Type B pancreatic cell (in vitro differentiated cells): ENCODE measurements around the gene GRK6. TPM values are rescaled to one million over a fixed set of nuclear protein-coding genes. Genes with fewer than 3 reads are reported as not detected.

Experiments
- DNase-seq: peaks from one replicate; pipeline ENCODE4 v3.0.0; 2021; ENCODE audit warnings: mixed read lengths; ENCODE audit not compliant: unreplicated experiment; ENCODE audit errors: extremely low spot score
- H3K27ac Mint-ChIP-seq: 2 replicates; pipeline ENCODE4 v1.8.0; 2021; ENCODE audit warnings: mild to moderate bottlenecking, mixed read lengths
- H3K27me3 Mint-ChIP-seq: 2 replicates; pipeline ENCODE4 v1.8.0; 2021; ENCODE audit warnings: mixed read lengths
- H3K36me3 Mint-ChIP-seq: 2 replicates; pipeline ENCODE4 v1.8.0; 2021; ENCODE audit warnings: mixed read lengths
- H3K4me1 Mint-ChIP-seq: one replicate; pipeline ENCODE4 v1.8.0; 2021; ENCODE audit warnings: mixed read lengths; ENCODE audit not compliant: unreplicated experiment
- H3K4me3 Mint-ChIP-seq: 2 replicates; pipeline ENCODE4 v1.8.0; 2021; ENCODE audit warnings: mild to moderate bottlenecking, mixed read lengths
- H3K9me3 Mint-ChIP-seq: 2 replicates; pipeline ENCODE4 v1.8.0; 2021; ENCODE audit warnings: mixed read lengths
- total RNA-seq: library from RNA; stranded (reverse); gene quantifications from 2 replicates; pipeline ENCODE4 v1.2.1, GENCODE V29; 2021; ENCODE audit warnings: low replicate concordance
- TF ChIP-seq, protein P1 (sequence below): fragments of 200-600 bp; sonication (generic); conservative IDR thresholded peaks from 2 replicates; pipeline ENCODE4 v1.5.0; 2021; ENCODE audit warnings: antibody characterized with exemption, mild to moderate bottlenecking

GRK6 gene
- total RNA-seq, 1 donor from 2014 or later = 47.3 TPM

DNA sequence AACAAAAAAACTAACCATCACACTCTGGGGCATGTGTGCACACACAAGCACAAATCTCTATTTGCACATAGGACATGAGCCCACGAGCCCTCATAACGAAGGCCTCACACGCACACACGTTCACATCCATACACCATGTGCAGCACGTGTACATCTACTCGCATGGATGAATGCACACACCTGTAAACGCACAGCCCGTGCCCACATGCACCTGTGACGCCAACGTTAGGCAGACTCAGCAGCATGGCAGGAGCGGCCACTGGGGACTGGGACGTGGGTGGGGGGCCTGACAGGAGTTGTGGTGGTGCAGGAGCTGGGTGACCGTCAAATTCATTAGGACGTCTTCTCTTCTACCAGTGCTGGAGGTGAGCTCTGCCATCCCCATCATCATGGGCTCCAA, 39.1 kb upstream of the GRK6 start:
- DNase-seq = no peak
- TF ChIP-seq, protein P1, sequence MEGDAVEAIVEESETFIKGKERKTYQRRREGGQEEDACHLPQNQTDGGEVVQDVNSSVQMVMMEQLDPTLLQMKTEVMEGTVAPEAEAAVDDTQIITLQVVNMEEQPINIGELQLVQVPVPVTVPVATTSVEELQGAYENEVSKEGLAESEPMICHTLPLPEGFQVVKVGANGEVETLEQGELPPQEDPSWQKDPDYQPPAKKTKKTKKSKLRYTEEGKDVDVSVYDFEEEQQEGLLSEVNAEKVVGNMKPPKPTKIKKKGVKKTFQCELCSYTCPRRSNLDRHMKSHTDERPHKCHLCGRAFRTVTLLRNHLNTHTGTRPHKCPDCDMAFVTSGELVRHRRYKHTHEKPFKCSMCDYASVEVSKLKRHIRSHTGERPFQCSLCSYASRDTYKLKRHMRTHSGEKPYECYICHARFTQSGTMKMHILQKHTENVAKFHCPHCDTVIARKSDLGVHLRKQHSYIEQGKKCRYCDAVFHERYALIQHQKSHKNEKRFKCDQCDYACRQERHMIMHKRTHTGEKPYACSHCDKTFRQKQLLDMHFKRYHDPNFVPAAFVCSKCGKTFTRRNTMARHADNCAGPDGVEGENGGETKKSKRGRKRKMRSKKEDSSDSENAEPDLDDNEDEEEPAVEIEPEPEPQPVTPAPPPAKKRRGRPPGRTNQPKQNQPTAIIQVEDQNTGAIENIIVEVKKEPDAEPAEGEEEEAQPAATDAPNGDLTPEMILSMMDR = no peak
- no peak overlapping the region for H3K27ac Mint-ChIP-seq
- H3K36me3 Mint-ChIP-seq = no peaks in the 10 kb centered on the region
- H3K4me3 Mint-ChIP-seq = no peak overlapping the region
- H3K4me1 Mint-ChIP-seq = peaks cover 21% of the 10 kb centered on the region
- no peaks in the 10 kb centered on the region for H3K9me3 Mint-ChIP-seq
- H3K27me3 Mint-ChIP-seq = no peaks in the 10 kb centered on the region

DNA sequence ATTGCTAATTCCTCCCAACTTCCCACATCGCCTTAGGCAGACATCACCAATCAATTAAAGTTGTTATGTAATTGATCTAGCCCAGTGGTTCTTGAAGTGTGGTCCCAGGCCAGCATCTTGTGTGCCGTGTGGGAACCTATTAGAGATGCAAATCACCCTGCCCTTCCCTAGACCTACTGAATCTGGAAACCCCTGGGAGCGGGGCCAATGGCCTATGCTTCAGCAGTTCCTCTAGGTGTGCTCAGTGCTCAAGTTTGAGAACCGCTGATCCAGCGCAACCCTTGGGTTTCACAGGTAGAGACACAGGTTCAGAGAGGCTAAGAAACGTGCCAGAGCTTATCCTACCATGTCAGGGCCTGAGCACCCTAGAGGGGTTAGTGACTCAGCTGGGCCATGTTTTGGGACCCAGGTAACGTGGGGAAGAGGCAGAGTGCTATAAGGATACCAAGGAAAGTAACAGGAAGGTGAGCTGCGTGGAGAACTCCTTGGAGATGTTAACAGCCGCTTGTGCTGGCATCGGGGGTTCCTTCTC, 37.9 kb upstream of the GRK6 start:
- TF ChIP-seq, protein P1 = no peak
- H3K9me3 Mint-ChIP-seq = no peaks in the 10 kb centered on the region
- peak overlapping the region; percentile 93 for H3K27ac Mint-ChIP-seq
- DNase-seq = no peak
- no peaks in the 10 kb centered on the region for H3K27me3 Mint-ChIP-seq
- no peaks in the 10 kb centered on the region for H3K36me3 Mint-ChIP-seq
- peaks cover 21% of the 10 kb centered on the region for H3K4me1 Mint-ChIP-seq
- H3K4me3 Mint-ChIP-seq = no peak overlapping the region

DNA sequence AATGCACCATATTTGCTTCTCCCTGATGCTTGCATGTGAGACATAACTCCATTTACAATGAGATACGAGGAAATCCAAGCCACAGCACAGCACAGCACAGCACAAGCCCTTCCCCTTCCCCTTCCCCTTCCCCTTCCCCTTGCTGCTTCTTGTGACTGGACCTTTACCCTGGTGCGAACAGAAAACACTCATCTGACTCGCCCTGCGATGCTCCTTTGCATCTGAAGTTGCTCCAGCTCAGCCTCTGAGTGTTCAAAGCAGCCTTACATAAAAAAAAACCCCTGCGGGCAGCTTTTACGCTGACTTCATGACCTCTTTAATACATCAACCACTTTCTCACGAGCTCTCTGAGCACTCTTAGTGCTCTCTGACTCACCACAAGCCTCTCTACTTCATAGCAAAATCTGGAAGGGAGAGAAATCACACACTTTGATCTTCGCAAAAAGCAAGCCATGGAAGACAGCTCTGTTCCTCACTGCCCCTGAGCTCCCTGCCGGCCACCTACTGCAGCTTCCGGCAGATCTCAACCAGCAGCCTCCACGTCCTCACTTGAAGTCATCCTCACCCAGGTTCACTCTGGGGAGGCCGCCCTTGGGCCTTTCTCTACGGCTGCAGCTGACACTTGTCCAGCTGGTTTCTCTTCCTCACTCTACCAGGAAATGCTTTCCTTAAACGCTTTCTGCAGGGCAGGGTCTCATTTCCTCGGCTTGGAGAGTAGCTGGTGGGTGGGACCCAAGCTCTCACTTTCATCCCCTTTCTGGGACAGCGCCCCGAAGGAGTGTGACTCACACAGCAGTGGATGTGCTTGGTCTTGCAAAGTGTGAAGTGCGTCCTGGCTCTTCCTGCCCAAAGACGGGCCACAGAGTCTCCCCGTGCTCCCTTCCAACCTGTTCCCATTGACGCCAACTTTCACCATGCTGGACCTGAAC, 37.0 kb upstream of the GRK6 start:
- H3K27ac Mint-ChIP-seq = peak overlapping the region; percentile 93
- no peaks in the 10 kb centered on the region for H3K36me3 Mint-ChIP-seq
- no peaks in the 10 kb centered on the region for H3K27me3 Mint-ChIP-seq
- no peaks in the 10 kb centered on the region for H3K9me3 Mint-ChIP-seq
- peaks cover 21% of the 10 kb centered on the region for H3K4me1 Mint-ChIP-seq
- peak overlapping the region; percentile 72 for H3K4me3 Mint-ChIP-seq
- DNase-seq = no peak
- TF ChIP-seq, protein P1 = no peak

DNA sequence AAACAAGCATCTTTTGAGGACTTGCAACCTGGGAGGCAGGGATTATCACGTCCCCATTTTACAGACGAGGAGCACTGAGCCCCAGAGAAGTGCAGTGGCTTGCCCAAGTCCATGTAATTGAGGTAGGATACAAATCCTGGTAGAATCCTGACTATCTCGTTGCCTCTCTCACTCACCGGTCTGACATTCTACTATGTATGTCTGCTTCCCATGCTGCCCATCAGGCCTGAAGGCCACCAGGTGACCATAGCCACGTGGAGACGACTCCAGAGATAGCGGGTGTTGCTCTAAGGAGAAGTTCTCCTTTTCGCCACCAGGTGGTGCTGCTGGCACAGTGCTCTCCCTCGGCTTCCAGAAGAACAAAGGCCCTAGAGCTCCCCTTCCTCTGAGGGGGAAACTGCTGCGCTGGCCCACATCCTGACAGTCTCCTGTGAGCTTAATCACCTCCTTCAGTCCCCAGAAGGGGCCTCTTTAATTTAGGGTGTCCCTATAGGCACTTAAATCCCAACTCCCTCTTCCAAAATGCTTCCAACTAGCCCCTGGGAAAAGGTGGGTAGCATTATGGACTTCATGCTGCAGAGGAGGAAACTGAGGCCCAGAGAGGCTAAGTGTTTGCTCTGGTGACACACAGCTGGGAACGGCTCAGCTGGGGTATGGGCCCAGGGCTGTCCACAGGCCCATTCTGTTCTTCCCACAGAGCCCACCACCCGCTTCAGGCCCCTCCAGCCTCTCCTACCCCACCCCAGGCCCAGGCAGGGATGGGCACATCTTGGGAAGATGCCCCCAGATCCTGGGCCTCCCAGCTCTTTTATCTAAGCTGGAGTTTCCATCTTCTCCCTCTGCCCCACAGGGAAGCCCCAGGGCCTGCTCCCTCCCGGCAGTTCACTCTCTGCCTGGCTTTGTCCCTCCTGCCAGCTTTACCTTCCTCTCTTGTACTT, 35.8 kb upstream of the GRK6 start:
- H3K4me1 Mint-ChIP-seq = peaks cover 21% of the 10 kb centered on the region
- H3K9me3 Mint-ChIP-seq = no peaks in the 10 kb centered on the region
- peak overlapping the region; percentile 56 for H3K4me3 Mint-ChIP-seq
- peaks cover 4% of the 10 kb centered on the region for H3K27me3 Mint-ChIP-seq
- H3K27ac Mint-ChIP-seq = peak overlapping the region; percentile 93
- TF ChIP-seq, protein P1 = peak; percentile 98
- DNase-seq = peak; percentile 89
- H3K36me3 Mint-ChIP-seq = no peaks in the 10 kb centered on the region

DNA sequence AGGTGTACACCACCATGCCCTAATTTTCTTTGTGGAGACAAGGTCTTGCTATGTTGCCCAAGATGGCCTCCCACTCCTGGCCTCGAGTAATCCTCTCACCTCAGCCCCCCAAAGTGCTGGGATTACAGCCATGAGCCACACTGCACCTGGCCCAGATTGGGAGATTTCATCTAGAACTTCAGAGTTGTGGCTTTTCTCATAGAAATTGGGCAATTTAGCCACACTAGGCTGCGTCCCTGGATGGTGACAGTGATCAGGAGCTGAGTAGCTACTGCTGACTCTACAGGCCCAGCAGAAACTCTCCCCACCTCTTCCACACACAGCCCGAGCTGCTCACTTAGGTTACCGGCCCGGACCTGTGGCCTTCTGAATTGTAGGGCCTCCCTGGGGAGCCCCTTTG, 33.7 kb upstream of the GRK6 start:
- no peak for DNase-seq
- TF ChIP-seq, protein P1 = no peak
- no peaks in the 10 kb centered on the region for H3K36me3 Mint-ChIP-seq
- no peak overlapping the region for H3K27ac Mint-ChIP-seq
- H3K9me3 Mint-ChIP-seq = no peaks in the 10 kb centered on the region
- H3K4me3 Mint-ChIP-seq = no peak overlapping the region
- peaks cover 9% of the 10 kb centered on the region for H3K27me3 Mint-ChIP-seq
- H3K4me1 Mint-ChIP-seq = peaks cover 21% of the 10 kb centered on the region
